ENCODE results near the gene PLAGL2.
"Not testable (repeated sequence)": the region's sequence is repeated elsewhere in the genome, so short reads cannot be mapped to it uniquely, and the experiment has no call there.

The PLAGL2 gene

DNA sequence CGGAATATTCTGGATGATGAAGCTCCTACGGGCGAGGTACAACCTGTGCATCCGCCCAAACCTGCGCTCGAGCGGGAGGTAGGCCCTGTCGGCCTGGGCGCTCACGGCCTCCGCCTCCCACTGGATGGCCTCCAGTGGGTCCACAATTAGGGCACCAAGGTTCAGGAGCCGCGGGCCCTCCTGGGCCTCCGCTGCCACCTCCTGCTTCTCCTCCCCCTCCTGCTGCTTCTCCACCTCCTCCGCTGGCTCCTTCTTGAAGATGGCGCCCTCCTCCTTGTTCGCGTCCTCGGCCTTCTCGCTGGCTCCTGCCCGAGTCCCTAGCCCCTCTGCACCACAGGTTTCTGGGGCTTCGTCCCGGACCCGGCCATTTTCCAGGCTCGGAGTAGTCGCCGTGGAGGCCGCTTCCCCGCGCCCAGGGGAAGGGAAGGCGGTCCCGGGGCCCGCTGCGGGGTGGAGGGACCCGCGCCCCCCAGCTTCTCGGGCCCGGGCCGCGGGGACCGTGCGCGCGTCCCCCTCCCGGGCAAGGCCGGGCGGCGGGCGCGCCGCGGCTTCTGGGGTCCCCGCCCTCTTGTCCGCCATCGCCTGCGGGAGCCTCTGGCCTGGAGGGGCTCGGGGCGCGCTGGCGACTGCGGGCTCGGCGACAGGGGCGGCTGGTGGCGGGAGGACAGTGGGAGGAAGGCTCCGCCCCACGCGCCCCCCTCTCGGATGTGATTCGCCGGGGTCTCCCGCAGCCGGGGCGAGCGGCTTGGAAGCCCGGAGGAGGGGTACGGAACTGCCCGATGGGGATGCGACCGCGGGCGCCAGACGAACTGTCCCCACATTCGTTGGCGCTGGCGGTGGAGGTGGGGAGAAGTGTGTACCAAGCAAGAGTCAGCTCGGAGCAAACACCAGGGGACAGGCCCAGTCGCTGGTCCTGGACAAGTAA is 17.6 kb downstream of the PLAGL2 start:
- 0 out of 2 replicates have a peak, but pooled peaks cover under 1% of the 10 kb centered on the region for H3K36me3 ChIP-seq (ENCODE audit: insufficient read depth, low read length)
- peak overlapping the region; percentile 84 for H3K9ac ChIP-seq (ENCODE audit: low read depth, low read length)
- no peaks in the 10 kb centered on the region for H3K9me3 ChIP-seq (ENCODE audit: control insufficient read depth, insufficient read depth, low read length)
- no peaks in the 10 kb centered on the region for H3K4me1 ChIP-seq (ENCODE audit: insufficient read depth, low read length)

DNA sequence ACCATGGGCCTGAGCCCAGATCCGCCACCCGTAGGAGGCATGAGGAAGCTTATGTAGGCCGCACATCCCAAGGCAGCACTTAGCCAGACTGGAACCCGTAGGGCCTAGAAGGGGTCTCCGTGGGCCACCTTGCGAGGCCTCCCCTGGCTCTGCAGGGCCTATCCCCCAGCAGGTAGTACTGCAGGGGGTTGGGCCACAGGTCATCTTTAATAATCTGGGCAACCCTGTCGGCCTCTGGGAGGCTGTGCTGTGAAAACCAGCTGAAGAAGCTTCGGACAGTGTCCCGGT is 18.5 kb downstream of the PLAGL2 start:
- Histone ChIP-seq H3K4me1 (ENCODE audit: insufficient read depth, low read length) (no peaks in the 10 kb centered on the region), H3K9me3 (ENCODE audit: control insufficient read depth, insufficient read depth, low read length) (no peaks in the 10 kb centered on the region), H3K9ac (ENCODE audit: low read depth, low read length) (no peak overlapping the region), H3K36me3 (ENCODE audit: insufficient read depth, low read length) (no peaks in the 10 kb centered on the region)

- Histone ChIP-seq H3K9me3 (ENCODE audit: control insufficient read depth, insufficient read depth, low read length) (no peaks in the 10 kb centered on the region), H3K9ac (ENCODE audit: low read depth, low read length) (no peak overlapping the region), H3K4me1 (ENCODE audit: insufficient read depth, low read length) (no peaks in the 10 kb centered on the region), H3K36me3 (ENCODE audit: insufficient read depth, low read length) (no peaks in the 10 kb centered on the region)
Observed at GRCh38 chr20:32188376-32189122, 19.0 kb downstream of the PLAGL2 start.

- Histone ChIP-seq H3K36me3 (ENCODE audit: insufficient read depth, low read length) (no peaks in the 10 kb centered on the region), H3K4me1 (ENCODE audit: insufficient read depth, low read length) (no peaks in the 10 kb centered on the region), H3K9me3 (ENCODE audit: control insufficient read depth, insufficient read depth, low read length) (no peaks in the 10 kb centered on the region), H3K9ac (ENCODE audit: low read depth, low read length) (no peak overlapping the region)
Observed at GRCh38 chr20:32186506-32186905, 21.0 kb downstream of the PLAGL2 start.

DNA sequence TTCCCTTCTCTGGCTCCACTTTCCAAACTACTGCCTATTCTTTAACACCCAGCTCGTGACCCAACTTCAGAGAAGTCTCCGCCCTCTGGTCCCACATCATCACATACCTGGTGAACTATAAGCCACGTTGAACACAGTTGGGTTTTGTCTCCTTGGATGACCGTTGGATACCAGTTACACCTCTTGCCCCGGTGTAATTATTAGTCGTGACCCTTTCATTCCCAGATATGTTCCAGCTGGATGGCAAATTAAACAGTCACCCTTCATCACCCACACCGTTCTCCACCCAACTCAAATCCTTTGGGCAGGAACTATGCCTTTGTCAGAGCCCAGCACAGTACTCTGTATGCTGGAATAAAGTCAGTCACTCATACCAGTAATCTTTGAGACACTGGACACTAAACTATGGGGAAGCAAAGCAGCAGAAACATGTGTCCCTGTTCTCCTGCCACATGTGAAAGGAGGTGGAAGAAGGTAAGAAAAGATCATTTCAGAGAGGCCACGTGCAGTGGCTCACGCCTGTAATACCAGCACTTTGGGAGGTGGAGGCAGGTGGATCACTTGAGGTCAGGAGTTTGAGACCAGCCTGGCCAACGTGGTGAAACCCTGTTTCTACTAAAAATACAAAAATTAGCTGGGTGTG is 22.5 kb downstream of the PLAGL2 start:
- H3K4me1 ChIP-seq (ENCODE audit: insufficient read depth, low read length), result no peaks in the 10 kb centered on the region
- no peak overlapping the region for H3K9ac ChIP-seq (ENCODE audit: low read depth, low read length)
- no peaks in the 10 kb centered on the region for H3K36me3 ChIP-seq (ENCODE audit: insufficient read depth, low read length)
- no peaks in the 10 kb centered on the region for H3K9me3 ChIP-seq (ENCODE audit: control insufficient read depth, insufficient read depth, low read length)

- no peaks in the 10 kb centered on the region for H3K36me3 ChIP-seq (ENCODE audit: insufficient read depth, low read length)
- no peak overlapping the region for H3K9ac ChIP-seq (ENCODE audit: low read depth, low read length)
- H3K9me3 ChIP-seq (ENCODE audit: control insufficient read depth, insufficient read depth, low read length), result no peaks in the 10 kb centered on the region
- H3K4me1 ChIP-seq (ENCODE audit: insufficient read depth, low read length), result no peaks in the 10 kb centered on the region
Observed at GRCh38 chr20:32183947-32184635, 23.5 kb downstream of the PLAGL2 start.

- no peaks in the 10 kb centered on the region for H3K4me1 ChIP-seq (ENCODE audit: insufficient read depth, low read length)
- no peaks in the 10 kb centered on the region for H3K36me3 ChIP-seq (ENCODE audit: insufficient read depth, low read length)
- no peaks in the 10 kb centered on the region for H3K9me3 ChIP-seq (ENCODE audit: control insufficient read depth, insufficient read depth, low read length)
- H3K9ac ChIP-seq (ENCODE audit: low read depth, low read length), result no peak overlapping the region
Observed at GRCh38 chr20:32181606-32182005, 25.9 kb downstream of the PLAGL2 start.

GRCh38 chr20:32179934-32180333 is 27.6 kb downstream of the PLAGL2 start:
- no peak overlapping the region for H3K9ac ChIP-seq (ENCODE audit: low read depth, low read length)
- H3K36me3 ChIP-seq (ENCODE audit: insufficient read depth, low read length), result no peaks in the 10 kb centered on the region

DNA sequence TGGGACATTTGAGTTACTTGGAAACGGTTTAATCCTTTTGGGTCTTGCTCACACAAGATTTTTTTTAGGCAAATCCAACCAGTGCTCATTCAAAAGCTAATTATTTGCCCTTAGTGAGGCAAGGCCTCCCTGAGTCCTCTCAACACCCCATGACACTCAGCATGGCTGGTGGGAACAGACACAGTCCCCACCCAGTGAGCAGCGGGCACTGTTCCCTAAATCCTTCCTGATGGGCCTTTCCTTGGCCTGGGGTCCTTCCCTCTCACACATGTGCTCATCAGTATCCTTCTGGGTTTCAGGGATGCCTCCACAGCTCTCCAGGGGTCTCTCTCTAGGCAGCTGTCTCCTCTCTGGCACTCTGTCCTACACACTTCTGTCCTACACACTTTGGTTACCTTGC is 28.0 kb downstream of the PLAGL2 start:
- Histone ChIP-seq H3K36me3 (ENCODE audit: insufficient read depth, low read length) (no peaks in the 10 kb centered on the region), H3K4me1 (ENCODE audit: insufficient read depth, low read length) (no peaks in the 10 kb centered on the region), H3K9ac (ENCODE audit: low read depth, low read length) (no peak overlapping the region), H3K9me3 (ENCODE audit: control insufficient read depth, insufficient read depth, low read length) (no peaks in the 10 kb centered on the region)

More at GRCh38 chr20:32179934-32180333, 27.6 kb downstream of the PLAGL2 start:
- Histone ChIP-seq H3K9me3 (ENCODE audit: control insufficient read depth, insufficient read depth, low read length) (no peaks in the 10 kb centered on the region), H3K4me1 (ENCODE audit: insufficient read depth, low read length) (no peaks in the 10 kb centered on the region)

DNA sequence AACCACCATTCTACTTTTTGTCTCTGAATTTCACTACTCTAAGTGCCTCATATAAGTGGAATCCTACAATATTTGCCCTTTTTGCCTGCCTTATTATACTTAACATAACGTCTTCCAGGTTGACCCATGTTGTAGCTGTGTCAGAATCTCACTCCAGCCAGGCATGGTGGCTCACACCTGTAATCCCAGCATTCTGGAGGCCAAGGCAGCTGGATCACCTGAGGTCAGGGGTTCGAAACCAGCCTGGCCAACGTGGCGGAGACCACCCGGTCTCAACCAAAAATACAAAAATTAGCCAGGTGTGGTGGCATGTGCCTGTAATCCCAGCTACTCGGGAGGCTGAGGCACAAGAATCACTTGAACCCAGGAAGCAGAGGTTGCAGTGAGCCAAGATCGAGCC is 29.8 kb downstream of the PLAGL2 start:
- not testable (repeated sequence) for H3K4me1 ChIP-seq (ENCODE audit: insufficient read depth, low read length); H3K36me3 ChIP-seq (ENCODE audit: insufficient read depth, low read length); H3K9ac ChIP-seq (ENCODE audit: low read depth, low read length); H3K9me3 ChIP-seq (ENCODE audit: control insufficient read depth, insufficient read depth, low read length)

DNA sequence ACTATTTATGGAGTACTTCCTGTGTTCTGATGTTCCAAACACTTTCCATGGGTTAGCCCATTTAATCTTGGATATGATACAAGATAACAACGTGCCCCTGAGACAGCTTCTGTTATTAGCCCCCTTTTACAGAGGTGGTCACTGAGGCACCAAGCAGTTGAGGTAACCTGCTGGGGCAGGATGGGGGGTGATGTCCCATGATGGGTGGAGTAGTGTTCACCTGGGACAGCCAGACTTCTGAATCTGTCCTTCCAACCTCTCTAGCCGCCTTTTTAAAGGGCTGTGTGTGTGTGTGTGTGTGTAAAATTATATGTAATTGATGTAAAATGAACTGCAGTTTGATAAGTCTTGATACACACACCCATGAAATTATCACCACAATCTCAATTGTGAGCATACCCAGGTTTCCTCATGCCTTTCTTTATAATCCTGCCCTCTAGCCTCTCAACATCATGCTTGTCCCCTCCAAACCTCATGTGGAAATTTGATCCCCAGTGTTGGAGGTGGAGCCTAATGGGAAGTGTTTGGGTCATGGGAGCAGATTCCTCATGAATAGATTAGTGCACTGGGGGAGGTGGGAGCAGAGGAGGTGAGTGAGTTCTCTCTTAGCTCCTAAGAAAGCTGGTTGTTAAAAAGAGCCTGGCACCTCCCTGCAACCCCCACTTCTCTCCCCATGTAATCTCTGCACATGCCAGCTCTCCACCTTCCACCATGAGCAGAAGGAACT is 39.2 kb downstream of the PLAGL2 start:
- Histone ChIP-seq H3K4me1 (ENCODE audit: insufficient read depth, low read length) (peaks cover 11% of the 10 kb centered on the region; the same call in 1 of the 2 replicates), H3K36me3 (ENCODE audit: insufficient read depth, low read length) (peaks cover 4% of the 10 kb centered on the region), H3K9ac (ENCODE audit: low read depth, low read length) (no peak overlapping the region), H3K9me3 (ENCODE audit: control insufficient read depth, insufficient read depth, low read length) (no peaks in the 10 kb centered on the region)

DNA sequence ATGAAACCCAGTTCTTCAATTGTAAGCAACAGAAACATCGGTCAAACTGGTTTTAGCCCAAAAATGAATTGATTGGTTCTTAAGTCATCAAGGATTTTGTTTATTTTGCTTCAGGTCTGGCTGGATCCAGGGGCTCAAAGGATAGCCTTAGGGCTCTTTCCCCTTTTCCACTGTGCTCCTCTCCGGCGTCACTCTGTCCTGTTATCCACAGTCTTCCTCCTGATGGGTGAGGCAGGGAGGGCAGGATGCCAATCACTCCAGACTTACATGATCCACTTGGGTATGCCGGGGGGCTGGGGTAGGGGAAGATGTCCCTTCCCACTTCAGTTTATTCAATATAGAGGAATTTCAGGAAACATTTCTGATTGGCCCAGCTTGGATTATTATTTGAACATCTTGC is 40.0 kb downstream of the PLAGL2 start:
- Histone ChIP-seq H3K4me1 (ENCODE audit: insufficient read depth, low read length) (peaks cover 11% of the 10 kb centered on the region; the same call in 1 of the 2 replicates), H3K36me3 (ENCODE audit: insufficient read depth, low read length) (peaks cover 8% of the 10 kb centered on the region), H3K9me3 (ENCODE audit: control insufficient read depth, insufficient read depth, low read length) (no peaks in the 10 kb centered on the region), H3K9ac (ENCODE audit: low read depth, low read length) (no peak overlapping the region)

DNA sequence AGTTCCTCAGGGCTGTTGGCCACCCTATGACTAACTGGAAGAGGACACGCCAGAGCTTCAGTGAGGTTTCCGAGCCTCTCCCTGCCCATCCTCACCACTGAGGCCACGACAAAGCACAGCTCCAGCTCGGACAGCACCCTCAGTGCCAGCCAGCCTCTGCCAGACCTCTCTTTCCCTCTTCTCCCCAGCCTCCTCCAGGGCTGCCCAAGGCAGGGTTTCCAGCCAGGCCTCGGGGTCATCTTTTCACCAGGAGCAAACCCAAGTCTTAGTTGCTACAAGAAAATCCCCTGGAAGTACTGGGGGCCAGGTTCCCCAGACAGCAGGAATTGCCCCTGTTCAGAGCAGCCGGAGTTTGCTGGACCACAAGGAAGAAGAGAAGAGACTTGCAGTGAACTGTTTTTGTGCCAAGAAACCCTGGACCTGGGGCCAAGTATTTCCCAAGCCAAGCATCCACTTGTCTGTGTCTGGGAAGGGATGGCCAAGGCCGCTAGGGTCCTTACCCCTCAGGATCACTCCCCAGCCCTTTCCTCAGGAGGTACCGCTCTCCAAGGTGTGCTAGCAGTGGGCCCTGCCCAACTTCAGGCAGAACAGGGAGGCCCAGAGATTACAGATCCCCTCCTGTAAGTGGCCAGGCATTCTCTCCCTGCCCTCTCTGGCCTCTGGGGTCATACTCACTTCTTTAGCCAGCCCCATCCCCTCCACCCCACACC is 41.6 kb downstream of the PLAGL2 start:
- Histone ChIP-seq H3K36me3 (ENCODE audit: insufficient read depth, low read length) (peaks cover 17% of the 10 kb centered on the region), H3K4me1 (ENCODE audit: insufficient read depth, low read length) (peaks cover 11% of the 10 kb centered on the region; the same call in 1 of the 2 replicates), H3K9ac (ENCODE audit: low read depth, low read length) (no peak overlapping the region), H3K9me3 (ENCODE audit: control insufficient read depth, insufficient read depth, low read length) (no peaks in the 10 kb centered on the region)
